ENCODE results near the gene MYO5A.

The MYO5A gene

GRCh38 chr15:52281085-52282035 is 247.3 kb downstream of the MYO5A start:
- no peak overlapping the region for H3K4me3 ChIP-seq (ENCODE audit: low read length in 2 of 2)
- H3K36me3 ChIP-seq (ENCODE audit: control insufficient read depth in 2 of 2, insufficient read depth in 2 of 2, low read length in 2 of 2): no peaks in the 10 kb centered on the region
- no peak overlapping the region for H3K27ac ChIP-seq (ENCODE audit: low read length)
- H3K9ac ChIP-seq (ENCODE audit: low read length in 2 of 2): no peak overlapping the region
- no peaks in the 10 kb centered on the region for H3K4me1 ChIP-seq (ENCODE audit: control insufficient read depth, insufficient read depth, low read length)
- H3K9me3 ChIP-seq (ENCODE audit: control insufficient read depth in 2 of 2, low read length in 2 of 2): no peaks in the 10 kb centered on the region
- H3K27me3 ChIP-seq (ENCODE audit: control insufficient read depth in 1 of 2, insufficient read depth in 2 of 2, low read length in 2 of 2): no peaks in the 10 kb centered on the region

DNA sequence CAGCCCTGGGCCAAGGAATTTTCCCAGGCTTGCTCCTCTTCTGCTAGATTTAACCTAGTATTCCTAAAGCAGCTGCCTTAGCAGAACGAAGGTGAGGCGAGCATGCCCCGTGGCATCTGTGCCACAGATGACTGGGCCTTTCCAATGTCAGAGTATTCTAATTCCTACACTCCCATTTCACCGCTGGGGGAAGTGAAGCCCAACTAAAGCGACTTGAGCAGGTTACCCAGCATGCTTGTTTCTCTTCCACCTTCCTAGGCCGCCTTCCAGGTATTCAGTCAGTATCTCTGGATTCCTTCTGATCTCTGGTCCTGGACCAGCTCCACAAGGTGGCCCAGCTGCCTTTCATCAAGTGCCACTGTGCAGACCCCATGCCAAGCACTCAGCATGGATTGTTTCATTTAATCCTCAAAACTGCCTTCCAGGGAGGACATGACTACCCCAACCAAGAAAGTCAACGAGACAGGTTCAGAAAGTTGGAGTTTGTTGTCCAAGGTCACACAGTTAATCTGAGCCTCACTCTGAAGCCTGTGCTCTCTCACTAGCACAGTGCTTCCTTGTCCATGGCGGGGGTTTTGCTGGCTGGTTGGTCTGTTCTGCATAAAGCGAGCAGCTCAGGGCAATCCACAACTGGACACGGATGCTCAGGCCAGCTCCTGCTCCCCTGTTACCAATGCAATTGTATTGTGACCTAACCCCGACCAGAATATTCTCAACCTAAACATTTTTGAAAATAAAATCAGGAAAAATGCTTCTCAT is 248.2 kb downstream of the MYO5A start:
- Histone ChIP-seq H3K9ac (ENCODE audit: low read length in 2 of 2) (no peak overlapping the region), H3K4me3 (ENCODE audit: low read length in 2 of 2) (no peak overlapping the region), H3K9me3 (ENCODE audit: control insufficient read depth in 2 of 2, low read length in 2 of 2) (no peaks in the 10 kb centered on the region), H3K27ac (ENCODE audit: low read length) (no peak overlapping the region), H3K27me3 (ENCODE audit: control insufficient read depth in 1 of 2, insufficient read depth in 2 of 2, low read length in 2 of 2) (peaks cover 0 to 4% of the 10 kb centered on the region in 2 donors), H3K4me1 (ENCODE audit: control insufficient read depth, insufficient read depth, low read length) (no peaks in the 10 kb centered on the region), H3K36me3 (ENCODE audit: control insufficient read depth in 2 of 2, insufficient read depth in 2 of 2, low read length in 2 of 2) (no peaks in the 10 kb centered on the region)

DNA sequence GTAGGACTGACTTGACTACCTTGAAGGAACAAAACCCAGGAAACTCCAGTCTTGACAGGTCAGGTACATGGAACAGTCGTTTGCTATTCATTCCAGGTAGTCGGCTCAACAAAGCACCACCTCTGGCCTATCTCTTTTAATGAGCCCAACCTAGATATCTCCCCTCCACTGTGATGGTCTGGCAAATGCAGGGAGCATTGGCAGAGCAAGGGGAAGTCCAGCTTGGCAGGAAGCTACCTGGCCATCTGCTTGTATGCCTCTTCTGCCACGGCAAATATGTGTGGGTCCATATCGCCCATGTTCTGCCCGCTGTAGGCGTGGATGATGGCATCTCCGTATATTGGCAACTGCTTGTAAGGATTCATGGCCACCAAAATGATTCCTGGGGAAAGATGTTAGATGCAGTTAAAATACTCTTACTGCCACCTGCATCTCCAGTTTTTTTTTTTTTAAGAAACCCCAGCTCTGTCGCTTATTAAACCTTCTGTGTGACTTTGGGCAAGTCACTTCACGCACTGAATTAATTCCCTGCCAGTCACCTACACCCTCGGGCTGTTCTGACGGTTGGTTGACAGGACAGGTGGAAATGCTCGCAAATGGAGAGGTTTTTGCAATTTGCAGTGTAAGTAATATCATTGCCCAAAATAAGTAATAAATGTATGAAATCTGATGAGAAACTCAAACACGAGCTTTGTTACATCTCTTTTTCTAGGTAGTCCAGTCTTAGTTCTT is 249.9 kb downstream of the MYO5A start:
- H3K4me1 ChIP-seq (ENCODE audit: control insufficient read depth, insufficient read depth, low read length): no peaks in the 10 kb centered on the region
- no peaks in the 10 kb centered on the region for H3K9me3 ChIP-seq (ENCODE audit: control insufficient read depth in 2 of 2, low read length in 2 of 2)
- H3K36me3 ChIP-seq (ENCODE audit: control insufficient read depth in 2 of 2, insufficient read depth in 2 of 2, low read length in 2 of 2): no peaks in the 10 kb centered on the region
- peaks cover 0 to 4% of the 10 kb centered on the region in 2 donors for H3K27me3 ChIP-seq (ENCODE audit: control insufficient read depth in 1 of 2, insufficient read depth in 2 of 2, low read length in 2 of 2)
- H3K27ac ChIP-seq (ENCODE audit: low read length): no peak overlapping the region
- no peak overlapping the region for H3K9ac ChIP-seq (ENCODE audit: low read length in 2 of 2)
- no peak overlapping the region for H3K4me3 ChIP-seq (ENCODE audit: low read length in 2 of 2)

DNA sequence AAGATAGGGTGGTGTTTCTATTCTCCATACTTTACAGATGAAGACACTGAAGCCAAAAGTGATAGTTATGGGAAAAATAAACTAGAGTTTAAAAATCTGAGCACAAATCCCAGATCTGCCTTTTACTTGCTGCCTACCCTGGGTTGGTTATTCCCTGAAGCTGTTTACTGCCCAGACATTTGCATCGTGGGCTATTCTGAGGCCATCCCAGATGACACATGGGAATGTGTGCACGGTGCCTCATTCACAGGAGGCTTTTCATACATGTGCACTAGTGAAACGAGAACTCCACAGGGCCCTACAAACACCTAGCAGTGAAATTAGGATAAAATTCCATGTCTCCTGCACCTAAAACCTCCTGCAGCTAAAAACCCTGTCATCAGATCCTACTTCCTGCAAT is 250.5 kb downstream of the MYO5A start:
- Histone ChIP-seq H3K9me3 (ENCODE audit: control insufficient read depth in 2 of 2, low read length in 2 of 2) (no peaks in the 10 kb centered on the region), H3K9ac (ENCODE audit: low read length in 2 of 2) (no peak overlapping the region), H3K27me3 (ENCODE audit: control insufficient read depth in 1 of 2, insufficient read depth in 2 of 2, low read length in 2 of 2) (peaks cover 0 to 4% of the 10 kb centered on the region in 2 donors), H3K4me1 (ENCODE audit: control insufficient read depth, insufficient read depth, low read length) (no peaks in the 10 kb centered on the region), H3K4me3 (ENCODE audit: low read length in 2 of 2) (no peak overlapping the region), H3K27ac (ENCODE audit: low read length) (no peak overlapping the region), H3K36me3 (ENCODE audit: control insufficient read depth in 2 of 2, insufficient read depth in 2 of 2, low read length in 2 of 2) (no peaks in the 10 kb centered on the region)

- Histone ChIP-seq H3K27me3 (ENCODE audit: control insufficient read depth in 1 of 2, insufficient read depth in 2 of 2, low read length in 2 of 2) (peaks cover 0 to 4% of the 10 kb centered on the region in 2 donors), H3K27ac (ENCODE audit: low read length) (no peak overlapping the region), H3K4me1 (ENCODE audit: control insufficient read depth, insufficient read depth, low read length) (no peaks in the 10 kb centered on the region), H3K36me3 (ENCODE audit: control insufficient read depth in 2 of 2, insufficient read depth in 2 of 2, low read length in 2 of 2) (no peaks in the 10 kb centered on the region), H3K9me3 (ENCODE audit: control insufficient read depth in 2 of 2, low read length in 2 of 2) (no peaks in the 10 kb centered on the region), H3K9ac (ENCODE audit: low read length in 2 of 2) (no peak overlapping the region), H3K4me3 (ENCODE audit: low read length in 2 of 2) (no peak overlapping the region)
Observed at GRCh38 chr15:52277575-52277974, 251.1 kb downstream of the MYO5A start.

DNA sequence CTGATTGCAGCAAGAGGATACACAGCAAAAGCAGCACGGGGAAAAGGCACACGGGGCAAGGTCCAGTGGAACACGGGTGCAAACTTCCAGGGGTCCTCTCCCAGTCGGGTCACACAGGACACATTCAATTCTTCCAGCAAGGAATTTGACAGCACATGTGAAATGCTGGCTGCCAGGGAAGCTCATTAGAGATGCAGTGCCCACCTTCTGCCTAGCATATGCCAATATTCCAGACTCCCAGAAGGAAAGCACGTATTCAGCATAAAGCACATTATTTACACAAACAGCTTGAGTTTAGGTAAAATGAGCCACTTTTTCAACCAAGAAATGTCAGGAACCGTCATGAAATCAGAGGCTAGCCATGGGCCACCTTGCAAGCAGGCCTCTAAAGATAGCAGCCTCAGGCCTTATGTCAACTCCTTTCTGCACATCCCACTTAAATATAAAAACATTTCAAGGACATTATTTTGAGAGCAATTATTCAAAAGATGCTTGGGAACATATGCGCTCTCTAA is 252.4 kb downstream of the MYO5A start:
- Histone ChIP-seq H3K9ac (ENCODE audit: low read length in 2 of 2) (no peak overlapping the region), H3K4me1 (ENCODE audit: control insufficient read depth, insufficient read depth, low read length) (no peaks in the 10 kb centered on the region), H3K27me3 (ENCODE audit: control insufficient read depth in 1 of 2, insufficient read depth in 2 of 2, low read length in 2 of 2) (peaks cover 0 to 4% of the 10 kb centered on the region in 2 donors), H3K9me3 (ENCODE audit: control insufficient read depth in 2 of 2, low read length in 2 of 2) (no peaks in the 10 kb centered on the region), H3K36me3 (ENCODE audit: control insufficient read depth in 2 of 2, insufficient read depth in 2 of 2, low read length in 2 of 2) (no peaks in the 10 kb centered on the region), H3K27ac (ENCODE audit: low read length) (no peak overlapping the region), H3K4me3 (ENCODE audit: low read length in 2 of 2) (no peak overlapping the region)

GRCh38 chr15:52263563-52264282 is 265.0 kb downstream of the MYO5A start:
- H3K36me3 ChIP-seq (ENCODE audit: control insufficient read depth in 2 of 2, insufficient read depth in 2 of 2, low read length in 2 of 2): no peaks in the 10 kb centered on the region
- H3K27me3 ChIP-seq (ENCODE audit: control insufficient read depth in 1 of 2, insufficient read depth in 2 of 2, low read length in 2 of 2): no peaks in the 10 kb centered on the region
- H3K4me3 ChIP-seq (ENCODE audit: low read length in 2 of 2): no peak overlapping the region
- H3K9me3 ChIP-seq (ENCODE audit: control insufficient read depth in 2 of 2, low read length in 2 of 2): no peaks in the 10 kb centered on the region
- no peak overlapping the region for H3K27ac ChIP-seq (ENCODE audit: low read length)
- peaks cover 17% of the 10 kb centered on the region for H3K4me1 ChIP-seq (ENCODE audit: control insufficient read depth, insufficient read depth, low read length)
- H3K9ac ChIP-seq (ENCODE audit: low read length in 2 of 2): no peak overlapping the region

GRCh38 chr15:52262364-52262763 is 266.3 kb downstream of the MYO5A start:
- Histone ChIP-seq H3K9ac (ENCODE audit: low read length in 2 of 2) (peak overlapping the region in 1 of 2 donors; percentile 21), H3K4me1 (ENCODE audit: control insufficient read depth, insufficient read depth, low read length) (peaks cover 17% of the 10 kb centered on the region), H3K27me3 (ENCODE audit: control insufficient read depth in 1 of 2, insufficient read depth in 2 of 2, low read length in 2 of 2) (no peaks in the 10 kb centered on the region), H3K4me3 (ENCODE audit: low read length in 2 of 2) (no peak overlapping the region), H3K36me3 (ENCODE audit: control insufficient read depth in 2 of 2, insufficient read depth in 2 of 2, low read length in 2 of 2) (no peaks in the 10 kb centered on the region), H3K9me3 (ENCODE audit: control insufficient read depth in 2 of 2, low read length in 2 of 2) (no peaks in the 10 kb centered on the region), H3K27ac (ENCODE audit: low read length) (peak overlapping the region; percentile 60)

GRCh38 chr15:52261498-52262242 is 267.0 kb downstream of the MYO5A start:
- no peaks in the 10 kb centered on the region for H3K36me3 ChIP-seq (ENCODE audit: control insufficient read depth in 2 of 2, insufficient read depth in 2 of 2, low read length in 2 of 2)
- H3K9ac ChIP-seq (ENCODE audit: low read length in 2 of 2): peak overlapping the region; percentile 17 to 42
- no peaks in the 10 kb centered on the region for H3K27me3 ChIP-seq (ENCODE audit: control insufficient read depth in 1 of 2, insufficient read depth in 2 of 2, low read length in 2 of 2)
- peak overlapping the region; percentile 60 for H3K27ac ChIP-seq (ENCODE audit: low read length)
- no peaks in the 10 kb centered on the region for H3K9me3 ChIP-seq (ENCODE audit: control insufficient read depth in 2 of 2, low read length in 2 of 2)
- peaks cover 17% of the 10 kb centered on the region for H3K4me1 ChIP-seq (ENCODE audit: control insufficient read depth, insufficient read depth, low read length)
- peak overlapping the region in 1 of 2 donors; percentile 52 for H3K4me3 ChIP-seq (ENCODE audit: low read length in 2 of 2)
